CD8-positive, alpha-beta memory T cell (primary cell): ENCODE measurements around the gene RABGAP1L. TPM values are rescaled to one million over a fixed set of nuclear protein-coding genes. Genes with fewer than 3 reads are reported as not detected.

Experiments used
- CTCF ChIA-PET: fragments of 350-600 bp; sonication (Branson Sonifier 250); formaldehyde crosslinking; loops from one replicate; lab custom pipeline; 2021; ENCODE audit warnings: antibody characterized with exemption; lab: Charles Lee
- POLR2A ChIA-PET: fragments of 350-600 bp; sonication (Branson Sonifier 250); formaldehyde crosslinking; loops from one replicate; lab custom pipeline; 2021; ENCODE audit warnings: antibody characterized with exemption; lab: Charles Lee
- DNase-seq, 5 donors: peaks; one replicate each; pipeline versions ENCODE4 v3.0.0 to v3.0.0-alpha.2; 2020 to 2022; ENCODE audit warnings: mixed read lengths in 1 of 5
- H3K27ac ChIP-seq: one replicate; pipeline ENCODE4 v1.7.0; 2013; ENCODE audit warnings: low read depth, mild to moderate bottlenecking, low read length, moderate library complexity
- H3K27me3 ChIP-seq: 2 replicates; pipeline ENCODE4 v1.7.0; 2013; ENCODE audit warnings: low read length, mild to moderate bottlenecking; ENCODE audit not compliant: insufficient read depth, poor library complexity, severe bottlenecking
- H3K36me3 ChIP-seq: 2 replicates; pipeline ENCODE4 v1.7.0; 2013; ENCODE audit warnings: mild to moderate bottlenecking, low read length, moderate library complexity; ENCODE audit not compliant: insufficient read depth
- H3K4me1 ChIP-seq: 2 replicates; pipeline ENCODE4 v1.7.0; 2013; ENCODE audit warnings: mild to moderate bottlenecking, low read length, moderate library complexity; ENCODE audit not compliant: insufficient read depth
- H3K4me3 ChIP-seq: 2 replicates; pipeline ENCODE4 v1.7.0; 2013; ENCODE audit warnings: mild to moderate bottlenecking, low read length
- H3K9me3 ChIP-seq: 2 replicates; pipeline ENCODE4 v1.7.0; 2013; ENCODE audit warnings: mild to moderate bottlenecking, low read length
- H3K27ac Mint-ChIP-seq, 8 donors: one replicate each; pipeline ENCODE4 v1.8.0; 2020 to 2021; ENCODE audit warnings: mixed read lengths in 8 of 8, mild to moderate bottlenecking in 6 of 8, inconsistent platforms in 3 of 8, moderate library complexity in 3 of 8
- H3K27me3 Mint-ChIP-seq, 2 donors: one replicate each; pipeline ENCODE4 v1.8.0; 2020 to 2021; ENCODE audit warnings: mixed read lengths in 2 of 2, mild to moderate bottlenecking in 1 of 2, moderate library complexity in 1 of 2
- H3K36me3 Mint-ChIP-seq, 3 donors: one replicate each; pipeline ENCODE4 v1.8.0; 2020 to 2021; ENCODE audit warnings: mixed read lengths in 3 of 3, inconsistent platforms in 1 of 3, mild to moderate bottlenecking in 1 of 3
- H3K4me1 Mint-ChIP-seq, 3 donors: one replicate each; pipeline ENCODE4 v1.8.0; 2020 to 2021; ENCODE audit warnings: mixed read lengths in 3 of 3, inconsistent platforms in 1 of 3, mild to moderate bottlenecking in 1 of 3
- H3K4me3 Mint-ChIP-seq, 7 donors: one replicate each; pipeline ENCODE4 v1.8.0; 2020 to 2021; ENCODE audit warnings: mixed read lengths in 7 of 7, mild to moderate bottlenecking in 6 of 7, moderate library complexity in 4 of 7, inconsistent platforms in 2 of 7
- H3K9me3 Mint-ChIP-seq, 5 donors: one replicate each; pipeline ENCODE4 v1.8.0; 2020 to 2022; ENCODE audit warnings: mixed read lengths in 5 of 5, mild to moderate bottlenecking in 3 of 5, moderate library complexity in 2 of 5, inconsistent platforms in 1 of 5
- polyA plus RNA-seq: library from polyadenylated mRNA; unstranded; fragments of 300-500 nt; fragmentation: Illumina TruSeq; gene quantifications from one replicate; pipeline ENCODE4 v1.2.3, GENCODE V29; 2021
- total RNA-seq, 2 experiments: library from RNA; stranded (reverse); gene quantifications; one replicate each; pipeline ENCODE4 v1.2.3, GENCODE V29; 2021

RABGAP1L gene
- total and polyA plus RNA-seq, 3 experiments from 2014 or later: 41.7 to 78.5 (median 42.7) TPM

DNA sequence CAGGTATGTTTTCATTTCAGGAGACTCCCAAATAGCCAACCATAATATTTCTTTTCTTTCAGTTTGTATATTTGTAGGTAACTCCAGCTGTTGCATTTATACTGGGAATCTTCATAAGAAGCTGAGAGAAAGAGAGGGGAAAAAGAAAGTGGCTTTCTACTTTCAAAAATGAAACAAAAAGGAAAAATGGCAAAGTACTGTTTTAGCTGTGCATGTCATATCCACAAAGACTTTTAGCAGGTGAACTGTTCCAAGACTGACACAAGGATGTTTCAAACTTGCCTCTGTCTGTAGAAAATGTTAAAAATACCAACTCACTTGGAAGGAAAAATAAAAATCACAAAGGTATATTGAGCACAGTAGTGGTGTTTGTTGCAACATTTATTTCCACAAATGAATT lies 798.5 kb downstream of the RABGAP1L start:
- no peaks in the 10 kb centered on the region for H3K27me3 Mint-ChIP-seq
- H3K4me1 Mint-ChIP-seq: peaks cover 26 to 50% (median 50%) of the 10 kb centered on the region in 3 donors
- Histone ChIP-seq H3K9me3 (no peaks in the 10 kb centered on the region), H3K27me3 (no peaks in the 10 kb centered on the region), H3K4me1 (peaks cover 5% of the 10 kb centered on the region), H3K36me3 (no peaks in the 10 kb centered on the region), H3K4me3 (no peak overlapping the region), H3K27ac (no peak overlapping the region)
- H3K36me3 Mint-ChIP-seq: peaks cover 0 to 14% (median 5%) of the 10 kb centered on the region in 3 donors
- no peaks in the 10 kb centered on the region for H3K9me3 Mint-ChIP-seq
- peak overlapping the region in 6 of 8 donors; percentile 30 to 88 (median 58) for H3K27ac Mint-ChIP-seq
- ChIA-PET POLR2A (no interaction called here), CTCF (no interaction called here)
- H3K4me3 Mint-ChIP-seq: peak overlapping the region in 5 of 7 donors; percentile 0 to 67 (median 52)
- DNase-seq: no peak

DNA sequence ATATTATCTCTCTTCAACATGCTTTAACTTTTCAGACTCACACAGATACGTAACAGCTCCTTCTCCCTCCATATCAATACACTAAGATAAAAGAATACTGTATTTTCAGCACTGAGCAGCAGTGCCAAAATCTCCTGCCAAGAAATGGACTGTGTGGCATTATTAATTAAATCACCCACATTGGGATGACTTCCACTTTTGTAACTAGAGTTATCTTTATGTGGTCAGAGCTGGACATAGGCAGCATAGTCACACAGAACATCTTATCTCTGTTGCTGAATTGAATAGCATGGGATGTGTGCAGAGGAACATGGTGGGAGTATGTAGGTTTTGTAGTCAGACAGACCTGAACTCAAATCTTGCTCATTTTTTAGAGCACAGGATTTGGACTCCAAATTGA lies 799.1 kb downstream of the RABGAP1L start:
- H3K27ac ChIP-seq: no peak overlapping the region
- Mint-ChIP-seq H3K4me3 (peak overlapping the region in 2 of 7 donors; percentile 16 to 28), H3K4me1 (peaks cover 28 to 52% (median 51%) of the 10 kb centered on the region in 3 donors), H3K27ac (peak overlapping the region in 4 of 8 donors; percentile 30 to 55 (median 50)), H3K36me3 (peaks cover 0 to 14% (median 5%) of the 10 kb centered on the region in 3 donors), H3K9me3 (no peaks in the 10 kb centered on the region), H3K27me3 (no peaks in the 10 kb centered on the region)
- ChIA-PET CTCF (no interaction called here), POLR2A (no interaction called here)
- H3K36me3 ChIP-seq: no peaks in the 10 kb centered on the region
- DNase-seq: no peak
- H3K4me3 ChIP-seq: no peak overlapping the region
- no peaks in the 10 kb centered on the region for H3K9me3 ChIP-seq
- H3K27me3 ChIP-seq: no peaks in the 10 kb centered on the region
- peaks cover 11% of the 10 kb centered on the region for H3K4me1 ChIP-seq

DNA sequence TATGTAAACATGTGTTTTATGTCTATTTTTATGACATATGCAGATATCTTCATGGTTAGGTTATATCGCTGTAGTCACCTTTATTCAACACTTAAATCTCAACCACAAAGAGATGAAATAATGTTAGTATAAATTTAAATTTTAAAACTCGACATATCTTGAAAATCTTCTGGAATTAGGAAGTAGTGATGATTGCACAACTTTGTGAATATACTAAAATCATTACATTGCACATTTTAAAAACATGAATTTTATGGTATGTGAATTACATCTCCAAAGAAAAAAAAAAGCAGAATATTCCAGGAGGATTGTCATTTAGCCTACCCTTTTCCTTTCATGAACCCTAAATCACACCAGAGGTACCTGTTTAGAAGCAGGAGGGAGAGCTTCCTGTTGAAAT lies 801.0 kb downstream of the RABGAP1L start:
- Histone ChIP-seq H3K4me3 (no peak overlapping the region), H3K36me3 (no peaks in the 10 kb centered on the region), H3K9me3 (no peaks in the 10 kb centered on the region), H3K27ac (no peak overlapping the region), H3K4me1 (peaks cover 30% of the 10 kb centered on the region), H3K27me3 (no peaks in the 10 kb centered on the region)
- DNase-seq: no peak
- ChIA-PET CTCF (no interaction called here), POLR2A (no interaction called here)
- Mint-ChIP-seq H3K27ac (no peak overlapping the region), H3K4me3 (no peak overlapping the region), H3K9me3 (no peaks in the 10 kb centered on the region), H3K36me3 (peaks cover 0 to 19% (median 5%) of the 10 kb centered on the region in 3 donors), H3K4me1 (peaks cover 33 to 52% (median 51%) of the 10 kb centered on the region in 3 donors), H3K27me3 (no peaks in the 10 kb centered on the region)

DNA sequence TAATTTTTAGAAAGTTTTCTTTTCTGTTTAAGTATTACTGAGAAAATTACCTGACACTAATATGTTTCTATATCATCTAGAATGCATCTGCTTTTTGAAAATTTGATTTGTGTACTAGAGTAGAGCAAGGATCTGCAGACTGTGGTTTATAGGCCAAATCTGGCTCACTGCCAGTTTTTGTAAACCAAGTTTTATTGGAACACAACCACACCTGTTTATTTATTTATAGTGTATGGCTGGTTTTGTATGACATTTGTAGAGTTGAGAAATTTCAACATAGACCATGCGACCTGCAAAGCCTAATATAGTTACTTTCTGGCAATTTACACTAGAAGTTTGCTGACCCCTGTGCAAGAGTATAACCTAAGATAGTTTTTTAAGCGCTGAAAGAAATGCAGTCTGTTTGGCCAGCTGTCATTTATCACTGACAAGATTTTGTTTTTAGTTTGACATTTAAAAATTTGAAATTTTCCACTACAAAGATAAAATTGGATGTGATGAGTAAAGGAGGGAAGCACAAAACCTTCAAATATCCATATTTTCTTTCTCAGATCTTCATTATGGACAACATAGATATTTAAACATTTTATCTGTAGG lies 804.3 kb downstream of the RABGAP1L start:
- H3K27ac Mint-ChIP-seq: peak overlapping the region; percentile 82 to 99 (median 94)
- no peak for DNase-seq
- Histone ChIP-seq H3K4me3 (no peak overlapping the region), H3K36me3 (no peaks in the 10 kb centered on the region), H3K9me3 (no peaks in the 10 kb centered on the region), H3K4me1 (peaks cover 56% of the 10 kb centered on the region), H3K27ac (peak overlapping the region; percentile 80), H3K27me3 (no peaks in the 10 kb centered on the region)
- ChIA-PET CTCF (interaction anchor here (0.7 to 1.9 kb wide), 3 partner anchors 21 to 164 kb away, joined by 3 to 6 read pairs (median 5); partner anchors contain the start of gene CACYBP), POLR2A (interaction anchor here (0.6 to 8.3 kb wide), 7 partner anchors 9 to 810 kb away, joined by 3 to 123 read pairs (median 4); partner anchors contain the start of gene CACYBP)
- peak overlapping the region in 6 of 7 donors; percentile 15 to 87 (median 78) for H3K4me3 Mint-ChIP-seq
- no peaks in the 10 kb centered on the region for H3K9me3 Mint-ChIP-seq
- H3K4me1 Mint-ChIP-seq: peaks cover 47 to 60% (median 56%) of the 10 kb centered on the region in 3 donors
- peaks cover 0 to 9% (median 2%) of the 10 kb centered on the region in 3 donors for H3K36me3 Mint-ChIP-seq
- H3K27me3 Mint-ChIP-seq: no peaks in the 10 kb centered on the region

DNA sequence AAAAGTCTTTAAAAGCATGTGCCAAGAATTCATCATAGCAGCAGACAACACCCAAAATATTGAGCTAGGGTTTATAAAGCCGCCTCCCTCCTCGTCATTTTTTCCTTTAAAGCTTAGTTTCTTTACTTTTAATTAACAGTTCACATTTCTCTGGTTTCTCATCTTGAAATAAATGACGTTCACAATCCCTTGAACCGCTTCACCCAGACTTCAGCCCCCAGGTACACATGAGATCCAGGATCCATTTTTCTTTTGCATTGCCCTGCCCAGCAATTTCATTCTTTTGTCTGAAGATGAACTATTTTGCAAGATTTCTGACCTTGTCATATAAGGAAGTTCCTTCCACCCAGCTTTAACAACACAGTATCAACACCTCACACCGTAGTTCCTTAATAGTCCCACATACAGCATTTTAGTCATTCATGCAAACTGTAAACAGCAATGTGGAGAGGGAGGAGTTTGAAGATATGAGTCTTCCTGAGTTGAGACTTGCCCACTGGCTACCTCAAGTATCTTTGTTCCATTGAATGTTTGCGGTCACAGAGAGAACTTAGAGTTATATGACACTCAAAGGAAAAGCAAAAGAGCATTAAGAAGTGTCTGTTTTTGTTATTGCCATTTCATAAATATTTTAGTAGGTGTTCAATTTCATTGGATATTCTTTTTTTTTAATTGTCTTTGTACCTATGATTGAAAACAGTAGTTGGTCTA lies 805.1 kb downstream of the RABGAP1L start:
- H3K4me1 Mint-ChIP-seq: peaks cover 55 to 63% (median 61%) of the 10 kb centered on the region in 3 donors
- DNase-seq: peak in 3 of 5 donors; percentile 46 to 67 (median 60)

DNA sequence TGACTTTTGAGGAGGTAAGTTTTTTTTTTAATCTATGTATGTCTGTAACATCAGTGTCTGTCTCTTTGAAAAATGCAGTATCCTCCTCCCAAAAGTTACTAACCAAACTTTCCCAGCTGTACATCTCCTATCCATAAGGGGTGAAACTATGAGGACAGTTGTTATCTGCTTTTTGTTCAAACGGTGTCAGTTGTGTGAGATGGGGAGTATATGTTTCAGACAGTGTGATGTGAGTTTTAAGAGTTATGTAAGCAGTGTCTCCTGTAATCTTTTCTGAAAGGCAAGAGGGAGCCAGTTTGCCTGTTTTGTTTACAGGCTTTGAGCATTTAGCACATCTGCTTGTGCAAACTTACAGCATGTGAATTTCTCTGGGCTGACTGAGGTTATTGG lies 805.6 kb downstream of the RABGAP1L start:
- Histone ChIP-seq H3K36me3 (no peaks in the 10 kb centered on the region), H3K27me3 (no peaks in the 10 kb centered on the region), H3K4me1 (peaks cover 68% of the 10 kb centered on the region), H3K9me3 (no peaks in the 10 kb centered on the region), H3K4me3 (peak overlapping the region; percentile 50), H3K27ac (peak overlapping the region; percentile 80)
- peak in 2 of 5 donors; percentile 38 to 63 for DNase-seq
- POLR2A ChIA-PET: interaction anchor here (2.9 to 8.3 kb wide), 2 partner anchors 34 to 165 kb away, joined by 17 to 123 read pairs; partner anchors contain the start of gene CACYBP
- Mint-ChIP-seq H3K27ac (peak overlapping the region; percentile 82 to 99 (median 94)), H3K9me3 (no peaks in the 10 kb centered on the region), H3K4me1 (peaks cover 60 to 68% (median 64%) of the 10 kb centered on the region in 3 donors), H3K36me3 (peaks cover 0 to 16% (median 2%) of the 10 kb centered on the region in 3 donors), H3K27me3 (no peaks in the 10 kb centered on the region), H3K4me3 (peak overlapping the region; percentile 27 to 89 (median 85))
- CTCF ChIA-PET: interaction anchor here (0.9 to 3.2 kb wide), 7 partner anchors 12 to 159 kb away, joined by 3 to 12 read pairs (median 5); no protein-coding TSS in a partner anchor

More for the DNA sequence above, 805.1 kb downstream of the RABGAP1L start:
- ChIA-PET POLR2A (interaction anchor here (0.6 to 8.3 kb wide), 6 partner anchors 10 to 811 kb away, joined by 3 to 123 read pairs (median 4); partner anchors contain the start of gene CACYBP), CTCF (interaction anchor here (0.7 to 3.2 kb wide), 4 partner anchors 20 to 165 kb away, joined by 3 to 12 read pairs (median 4); no protein-coding TSS in a partner anchor)
- Mint-ChIP-seq H3K4me3 (peak overlapping the region; percentile 27 to 89 (median 85)), H3K9me3 (no peaks in the 10 kb centered on the region), H3K27ac (peak overlapping the region; percentile 82 to 99 (median 94)), H3K36me3 (peaks cover 0 to 13% (median 2%) of the 10 kb centered on the region in 3 donors), H3K27me3 (no peaks in the 10 kb centered on the region)
- H3K27me3 ChIP-seq: no peaks in the 10 kb centered on the region
- H3K9me3 ChIP-seq: no peaks in the 10 kb centered on the region
- H3K4me1 ChIP-seq: peaks cover 63% of the 10 kb centered on the region
- peak overlapping the region; percentile 50 for H3K4me3 ChIP-seq
- H3K27ac ChIP-seq: peak overlapping the region; percentile 80
- H3K36me3 ChIP-seq: no peaks in the 10 kb centered on the region

DNA sequence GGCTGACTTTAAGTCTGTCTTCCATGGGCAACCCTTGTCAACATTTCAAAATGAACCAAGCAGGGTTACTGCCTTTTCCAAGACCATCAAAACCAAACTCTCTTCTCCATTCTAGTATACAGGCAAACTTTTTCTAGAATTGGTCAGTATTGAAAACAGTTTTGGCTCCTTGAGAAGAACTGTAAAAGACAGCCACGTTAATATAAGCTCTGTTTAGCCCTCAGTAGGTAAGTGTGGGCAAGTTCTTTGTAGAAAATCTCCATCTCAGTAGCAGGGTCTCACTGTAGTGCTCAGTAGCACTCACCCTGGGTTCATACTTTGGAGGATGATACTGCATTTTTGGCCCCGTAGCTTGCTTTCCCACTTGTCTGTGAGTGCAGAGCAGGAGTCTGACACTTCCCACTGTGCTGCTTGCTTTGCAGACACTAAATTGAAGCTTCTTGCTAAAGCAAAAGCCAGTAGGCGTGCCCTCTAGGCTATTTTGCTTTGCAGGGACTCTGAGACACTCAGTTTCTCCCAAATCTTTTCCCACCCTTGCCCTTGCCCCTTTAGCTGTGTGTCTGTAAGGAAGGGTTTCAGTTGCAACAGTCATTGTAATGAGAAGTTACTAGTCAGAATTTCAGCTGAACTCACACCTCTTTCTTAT lies 806.2 kb downstream of the RABGAP1L start:
- Mint-ChIP-seq H3K9me3 (no peaks in the 10 kb centered on the region), H3K27ac (peak overlapping the region; percentile 82 to 99 (median 94)), H3K27me3 (no peaks in the 10 kb centered on the region), H3K4me3 (peak overlapping the region; percentile 27 to 89 (median 85)), H3K4me1 (peaks cover 65 to 72% (median 69%) of the 10 kb centered on the region in 3 donors), H3K36me3 (peaks cover 0 to 20% (median under 1%) of the 10 kb centered on the region in 3 donors)
- Histone ChIP-seq H3K9me3 (no peaks in the 10 kb centered on the region), H3K36me3 (no peaks in the 10 kb centered on the region), H3K4me1 (peaks cover 73% of the 10 kb centered on the region), H3K27ac (peak overlapping the region; percentile 80), H3K27me3 (no peaks in the 10 kb centered on the region), H3K4me3 (peak overlapping the region; percentile 50)
- DNase-seq: peak in 4 of 5 donors; percentile 14 to 58 (median 26)
- POLR2A ChIA-PET: interaction anchor here (0.6 to 8.3 kb wide), 4 partner anchors 20 to 443 kb away, joined by 3 to 123 read pairs (median 11); partner anchors contain the start of gene CACYBP
- CTCF ChIA-PET: interaction anchor here (1.0 to 3.2 kb wide), 6 partner anchors 12 to 35 kb away, joined by 3 to 12 read pairs (median 5); no protein-coding TSS in a partner anchor
